HEK293 (cell line): ENCODE measurements around the gene CRTAC1.

Experiments used
- EGR2 ChIP-seq: fragments of 450-650 bp; formaldehyde crosslinking; IDR thresholded peaks from 2 replicates; pipeline ENCODE4 v1.5.1; 2016; ENCODE audit warnings: low read depth, missing biosample characterization, missing genetic modification characterization
- GFI1B ChIP-seq: fragments of 450-650 bp; formaldehyde crosslinking; IDR thresholded peaks from 2 replicates; pipeline ENCODE4 v1.5.1; 2016; ENCODE audit warnings: missing biosample characterization, missing genetic modification characterization
- KLF10 ChIP-seq: fragments of 450-650 bp; IDR thresholded peaks from 2 replicates; pipeline ENCODE4 v1.5.1; 2018; ENCODE audit warnings: missing biosample characterization, mild to moderate bottlenecking, missing genetic modification characterization
- MYNN ChIP-seq: fragments of 450-650 bp; formaldehyde crosslinking; IDR thresholded peaks from 2 replicates; pipeline ENCODE4 v1.5.1; 2016; ENCODE audit warnings: missing biosample characterization, missing genetic modification characterization, borderline replicate concordance
- SETDB1 ChIP-seq: IDR thresholded peaks from one replicate; pipeline ENCODE4 v1.6.1; 2017; ENCODE audit warnings: mild to moderate bottlenecking, low read length, moderate library complexity, mixed read lengths; ENCODE audit not compliant: insufficient read length
- TCF7L2 ChIP-seq: IDR thresholded peaks from 2 replicates; pipeline ENCODE4 v1.6.1; 2011; ENCODE audit warnings: low read depth, mild to moderate bottlenecking, inconsistent platforms, low read length, moderate library complexity, borderline replicate concordance
- YY1 ChIP-seq: fragments of 450-650 bp; formaldehyde crosslinking; IDR thresholded peaks from 2 replicates; pipeline ENCODE4 v1.5.1; 2018; ENCODE audit warnings: missing biosample characterization, missing genetic modification characterization
- ZNF202 ChIP-seq: fragments of 450-650 bp; formaldehyde crosslinking; IDR thresholded peaks from 2 replicates; pipeline ENCODE4 v1.5.1; 2016; ENCODE audit warnings: missing biosample characterization, missing genetic modification characterization, borderline replicate concordance
- ZNF274 ChIP-seq, 2 experiments: fragments of 200-500 bp in 1 of 2; fragments of 450-650 bp in 1 of 2; sonication (Bioruptor generic) in 1 of 2; formaldehyde crosslinking in 1 of 2; IDR thresholded peaks; 2 replicates each; pipeline versions ENCODE4 v1.5.1 to v1.6.1; 2014 to 2016; ENCODE audit warnings: borderline replicate concordance in 1 of 2, inconsistent platforms in 1 of 2, low read length in 1 of 2, missing biosample characterization in 1 of 2, missing genetic modification characterization in 1 of 2
- ZSCAN23 ChIP-seq: fragments of 450-650 bp; formaldehyde crosslinking; IDR thresholded peaks from 2 replicates; pipeline ENCODE4 v1.5.1; 2016; ENCODE audit warnings: missing biosample characterization, missing genetic modification characterization
- ZXDB ChIP-seq: fragments of 450-650 bp; formaldehyde crosslinking; IDR thresholded peaks from 2 replicates; pipeline ENCODE4 v1.5.1; 2016; ENCODE audit warnings: missing biosample characterization, missing genetic modification characterization
- TF ChIP-seq, protein P1 (sequence below): IDR thresholded peaks from 2 replicates; pipeline ENCODE4 v1.6.1; 2011; ENCODE audit warnings: mild to moderate bottlenecking, low read depth, low read length, borderline replicate concordance
- TF ChIP-seq, protein P2 (sequence below): fragments of 450-650 bp; formaldehyde crosslinking; optimal IDR thresholded peaks from 2 replicates; pipeline ENCODE3; 2016; ENCODE audit warnings: missing biosample characterization, mild to moderate bottlenecking, missing genetic modification characterization
- TF ChIP-seq, protein P3 (sequence below): fragments of 450-650 bp; formaldehyde crosslinking; IDR thresholded peaks from 2 replicates; pipeline ENCODE4 v1.5.1; 2016; ENCODE audit warnings: missing biosample characterization, missing genetic modification characterization

DNA sequence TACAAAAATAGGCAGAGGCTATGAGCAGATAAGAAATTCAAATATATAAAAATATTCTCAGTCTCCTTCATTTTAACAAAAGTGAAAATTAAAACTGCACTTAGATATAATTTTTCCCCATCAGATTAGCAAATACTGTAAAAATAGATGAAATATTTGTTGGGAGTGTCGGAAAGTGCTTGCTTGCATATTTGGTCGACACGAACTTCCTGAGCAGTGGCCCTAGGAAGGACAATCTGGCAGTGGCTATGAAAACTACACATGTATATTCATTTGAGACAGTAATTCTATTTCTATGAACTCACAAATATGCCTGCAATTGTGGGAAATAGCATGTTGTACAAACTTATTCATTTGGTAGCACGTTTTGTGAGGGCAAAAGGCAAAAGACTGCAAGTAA lies 99.4 kb downstream of the CRTAC1 start:
- TF ChIP-seq, protein P1, sequence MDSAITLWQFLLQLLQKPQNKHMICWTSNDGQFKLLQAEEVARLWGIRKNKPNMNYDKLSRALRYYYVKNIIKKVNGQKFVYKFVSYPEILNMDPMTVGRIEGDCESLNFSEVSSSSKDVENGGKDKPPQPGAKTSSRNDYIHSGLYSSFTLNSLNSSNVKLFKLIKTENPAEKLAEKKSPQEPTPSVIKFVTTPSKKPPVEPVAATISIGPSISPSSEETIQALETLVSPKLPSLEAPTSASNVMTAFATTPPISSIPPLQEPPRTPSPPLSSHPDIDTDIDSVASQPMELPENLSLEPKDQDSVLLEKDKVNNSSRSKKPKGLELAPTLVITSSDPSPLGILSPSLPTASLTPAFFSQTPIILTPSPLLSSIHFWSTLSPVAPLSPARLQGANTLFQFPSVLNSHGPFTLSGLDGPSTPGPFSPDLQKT, result no peak
- TF ChIP-seq, protein P2, sequence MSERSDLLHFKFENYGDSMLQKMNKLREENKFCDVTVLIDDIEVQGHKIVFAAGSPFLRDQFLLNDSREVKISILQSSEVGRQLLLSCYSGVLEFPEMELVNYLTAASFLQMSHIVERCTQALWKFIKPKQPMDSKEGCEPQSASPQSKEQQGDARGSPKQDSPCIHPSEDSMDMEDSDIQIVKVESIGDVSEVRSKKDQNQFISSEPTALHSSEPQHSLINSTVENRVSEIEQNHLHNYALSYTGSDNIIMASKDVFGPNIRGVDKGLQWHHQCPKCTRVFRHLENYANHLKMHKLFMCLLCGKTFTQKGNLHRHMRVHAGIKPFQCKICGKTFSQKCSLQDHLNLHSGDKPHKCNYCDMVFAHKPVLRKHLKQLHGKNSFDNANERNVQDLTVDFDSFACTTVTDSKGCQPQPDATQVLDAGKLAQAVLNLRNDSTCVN (tag by site-specific recombination), result no peak
- no peak for TF ChIP-seq ZNF202 (tag by site-specific recombination)
- TF ChIP-seq EGR2, result no peak
- no peak for TF ChIP-seq YY1 (tag by site-specific recombination)
- TF ChIP-seq TCF7L2, result no peak
- TF ChIP-seq, protein P3, sequence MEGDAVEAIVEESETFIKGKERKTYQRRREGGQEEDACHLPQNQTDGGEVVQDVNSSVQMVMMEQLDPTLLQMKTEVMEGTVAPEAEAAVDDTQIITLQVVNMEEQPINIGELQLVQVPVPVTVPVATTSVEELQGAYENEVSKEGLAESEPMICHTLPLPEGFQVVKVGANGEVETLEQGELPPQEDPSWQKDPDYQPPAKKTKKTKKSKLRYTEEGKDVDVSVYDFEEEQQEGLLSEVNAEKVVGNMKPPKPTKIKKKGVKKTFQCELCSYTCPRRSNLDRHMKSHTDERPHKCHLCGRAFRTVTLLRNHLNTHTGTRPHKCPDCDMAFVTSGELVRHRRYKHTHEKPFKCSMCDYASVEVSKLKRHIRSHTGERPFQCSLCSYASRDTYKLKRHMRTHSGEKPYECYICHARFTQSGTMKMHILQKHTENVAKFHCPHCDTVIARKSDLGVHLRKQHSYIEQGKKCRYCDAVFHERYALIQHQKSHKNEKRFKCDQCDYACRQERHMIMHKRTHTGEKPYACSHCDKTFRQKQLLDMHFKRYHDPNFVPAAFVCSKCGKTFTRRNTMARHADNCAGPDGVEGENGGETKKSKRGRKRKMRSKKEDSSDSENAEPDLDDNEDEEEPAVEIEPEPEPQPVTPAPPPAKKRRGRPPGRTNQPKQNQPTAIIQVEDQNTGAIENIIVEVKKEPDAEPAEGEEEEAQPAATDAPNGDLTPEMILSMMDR, result no peak
- no peak for TF ChIP-seq KLF10 (tag by site-specific recombination)
- TF ChIP-seq ZNF274 (IDR thresholded peaks at IDR 0.05; ENCODE audit: low read length), result no peak
- TF ChIP-seq ZNF274 (tag by site-specific recombination; IDR thresholded peaks at IDR 0.05; ENCODE audit: borderline replicate concordance), result no peak
- TF ChIP-seq GFI1B (tag by site-specific recombination), result no peak
- no peak for TF ChIP-seq SETDB1
- no peak for TF ChIP-seq ZXDB (tag by site-specific recombination)
- TF ChIP-seq MYNN, result no peak
- no peak for TF ChIP-seq ZSCAN23
